GM13976 (cell line): ENCODE results near the gene GRID1.

Source experiments
- DNase-seq: peaks from one replicate; pipeline ENCODE4 v3.0.0; 2012; ENCODE audit warnings: low spot score
- CTCF ChIP-seq: IDR thresholded peaks from 2 replicates; pipeline ENCODE4 v1.5.1; 2012; ENCODE audit warnings: borderline replicate concordance, mild to moderate bottlenecking; ENCODE audit not compliant: insufficient read depth; ENCODE audit errors: extremely low read depth, missing control alignments, control extremely low read depth
- in situ Hi-C: fragments of 300-500 bp; cut with MboI; formaldehyde crosslinking; loops from one replicate; pipeline ENCODE4 v1.12.0; 2022; ENCODE audit warnings: low sequenced_read_pairs, mixed read lengths, inconsistent platforms; ENCODE audit not compliant: unreplicated experiment

GRID1 gene

GRCh38 chr10:85603151-85603940, 763.2 kb downstream of the GRID1 start:
- no peak for TF ChIP-seq CTCF
- DNase-seq, result no peak
- in situ Hi-C loops, result no loop called here

- no peak for DNase-seq
- no peak for TF ChIP-seq CTCF
- in situ Hi-C loops, result no loop called here
These were observed 763.9 kb downstream of the GRID1 start for GRCh38 chr10:85602713-85603112.

- no peak for DNase-seq
- TF ChIP-seq CTCF, result no peak
- in situ Hi-C loops, result no loop called here
These were observed 764.3 kb downstream of the GRID1 start for GRCh38 chr10:85602306-85602705.

GRCh38 chr10:85601526-85601925, 765.1 kb downstream of the GRID1 start:
- DNase-seq, result no peak
- TF ChIP-seq CTCF, result no peak
- in situ Hi-C loops, result no loop called here

- no peak for DNase-seq
- TF ChIP-seq CTCF, result no peak
- in situ Hi-C loops, result no loop called here
These were observed 765.9 kb downstream of the GRID1 start for GRCh38 chr10:85600744-85601081.

- DNase-seq, result no peak
- in situ Hi-C loops, result no loop called here
- TF ChIP-seq CTCF, result no peak
These were observed 766.4 kb downstream of the GRID1 start for GRCh38 chr10:85600026-85600743.
